ENCODE results near the gene GPATCH2. TPM values are rescaled to one million over a fixed set of nuclear protein-coding genes. Genes with fewer than 3 reads are reported as not detected.

Gene GPATCH2
- total RNA-seq, 1 experiment from 2014 or later: 34.5 TPM

- CTCF ChIA-PET: interaction anchor here (0.6 to 0.8 kb wide), 5 partner anchors 16 to 1158 kb away, joined by 3 to 5 read pairs (median 3); no protein-coding TSS in a partner anchor
- Mint-ChIP-seq H3K4me3 (ENCODE audit: unreplicated experiment) (no peak overlapping the region), H3K36me3 (ENCODE audit: insufficient read depth, unreplicated experiment) (no peaks in the 10 kb centered on the region), H3K9me3 (ENCODE audit: unreplicated experiment) (peaks cover 15% of the 10 kb centered on the region), H3K27ac (ENCODE audit: low read depth, unreplicated experiment) (no peak overlapping the region), H3K27me3 (ENCODE audit: insufficient read depth, unreplicated experiment) (no peaks in the 10 kb centered on the region), H3K4me1 (ENCODE audit: insufficient read depth, unreplicated experiment) (no peaks in the 10 kb centered on the region)
- no TSS peak for BruUV-seq (replicated peaks)
- intact Hi-C loops (cut with micrococcal nuclease): no loop called here
- DNase-seq (ENCODE audit: unreplicated experiment): peak; percentile 17
- POLR2A ChIA-PET: no interaction called here
- TF ChIP-seq, protein P1, sequence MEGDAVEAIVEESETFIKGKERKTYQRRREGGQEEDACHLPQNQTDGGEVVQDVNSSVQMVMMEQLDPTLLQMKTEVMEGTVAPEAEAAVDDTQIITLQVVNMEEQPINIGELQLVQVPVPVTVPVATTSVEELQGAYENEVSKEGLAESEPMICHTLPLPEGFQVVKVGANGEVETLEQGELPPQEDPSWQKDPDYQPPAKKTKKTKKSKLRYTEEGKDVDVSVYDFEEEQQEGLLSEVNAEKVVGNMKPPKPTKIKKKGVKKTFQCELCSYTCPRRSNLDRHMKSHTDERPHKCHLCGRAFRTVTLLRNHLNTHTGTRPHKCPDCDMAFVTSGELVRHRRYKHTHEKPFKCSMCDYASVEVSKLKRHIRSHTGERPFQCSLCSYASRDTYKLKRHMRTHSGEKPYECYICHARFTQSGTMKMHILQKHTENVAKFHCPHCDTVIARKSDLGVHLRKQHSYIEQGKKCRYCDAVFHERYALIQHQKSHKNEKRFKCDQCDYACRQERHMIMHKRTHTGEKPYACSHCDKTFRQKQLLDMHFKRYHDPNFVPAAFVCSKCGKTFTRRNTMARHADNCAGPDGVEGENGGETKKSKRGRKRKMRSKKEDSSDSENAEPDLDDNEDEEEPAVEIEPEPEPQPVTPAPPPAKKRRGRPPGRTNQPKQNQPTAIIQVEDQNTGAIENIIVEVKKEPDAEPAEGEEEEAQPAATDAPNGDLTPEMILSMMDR (IDR thresholded peaks at IDR 0.05; ENCODE audit: unreplicated experiment): no peak
These were observed 251.6 kb downstream of the GPATCH2 start for GRCh38 chr1:217379336-217379735.

Other genes starting within 250 kb of the GPATCH2 start
- 4.5 and 11.0 TPM in 2 replicates for gene SPATA17, start 254 bp upstream of the GPATCH2 start, total RNA-seq (2022)